Measurements from ENCODE around the gene BTBD19.

BTBD19 gene

DNA sequence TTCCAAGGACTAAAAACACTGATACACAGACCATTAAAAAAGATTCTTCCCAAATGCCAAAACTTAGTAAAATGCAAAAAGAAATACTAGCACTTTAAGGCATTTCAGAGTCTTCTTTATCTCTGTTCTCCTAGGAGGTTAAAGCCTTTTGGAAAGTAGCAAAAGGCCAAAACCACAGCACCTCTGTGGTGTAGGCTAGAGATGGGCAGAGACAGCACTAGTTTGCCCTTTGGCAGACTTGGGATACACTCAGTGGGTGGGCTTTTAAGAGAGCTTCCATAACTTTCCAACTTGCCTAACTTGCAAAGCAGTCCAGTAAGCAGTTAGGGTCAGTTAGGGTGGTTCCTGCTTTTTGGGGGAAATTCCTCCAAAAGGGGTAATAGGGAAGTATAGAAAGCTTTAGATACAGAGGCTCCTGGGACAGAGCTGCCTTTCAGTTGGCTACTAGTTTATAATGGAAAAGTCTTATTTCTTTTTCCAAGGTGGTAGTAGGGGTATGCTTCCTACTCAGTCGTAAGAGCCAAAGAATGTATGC is 52.6 kb downstream of the BTBD19 start:
- peak; percentile 46 to 49 for DNase-seq

GRCh38 chr1:44862829-44863401 is 54.6 kb downstream of the BTBD19 start:
- no peak for DNase-seq

Measured in inflammatory macrophage (primary cell).